Measurements from ENCODE around the gene GRIP1. TPM values are rescaled to one million over a fixed set of nuclear protein-coding genes. Genes with fewer than 3 reads are reported as not detected.

GRIP1 gene
- total RNA-seq, 1 donor from 2014 or later = not detected

DNA sequence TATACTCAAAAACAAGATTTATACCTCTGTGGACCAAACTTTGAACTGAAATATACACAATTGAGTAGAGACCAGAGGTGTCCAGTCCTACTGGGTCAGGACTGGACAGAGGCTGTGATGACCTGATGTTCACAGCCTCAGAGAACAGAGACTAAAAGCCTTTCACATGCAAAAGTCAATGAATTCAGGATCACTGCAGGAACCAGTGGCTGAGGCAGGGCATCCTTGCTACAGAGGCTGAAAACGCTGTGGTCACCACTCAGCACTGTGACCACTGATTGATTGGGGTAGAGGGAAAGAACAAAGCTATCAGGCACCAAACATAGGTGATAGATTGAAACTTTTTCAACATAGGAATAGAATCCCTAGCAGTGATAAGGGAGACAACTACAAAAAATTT, 25.1 kb downstream of the GRIP1 start:
- intact Hi-C loops (cut with micrococcal nuclease) = no loop called here

DNA sequence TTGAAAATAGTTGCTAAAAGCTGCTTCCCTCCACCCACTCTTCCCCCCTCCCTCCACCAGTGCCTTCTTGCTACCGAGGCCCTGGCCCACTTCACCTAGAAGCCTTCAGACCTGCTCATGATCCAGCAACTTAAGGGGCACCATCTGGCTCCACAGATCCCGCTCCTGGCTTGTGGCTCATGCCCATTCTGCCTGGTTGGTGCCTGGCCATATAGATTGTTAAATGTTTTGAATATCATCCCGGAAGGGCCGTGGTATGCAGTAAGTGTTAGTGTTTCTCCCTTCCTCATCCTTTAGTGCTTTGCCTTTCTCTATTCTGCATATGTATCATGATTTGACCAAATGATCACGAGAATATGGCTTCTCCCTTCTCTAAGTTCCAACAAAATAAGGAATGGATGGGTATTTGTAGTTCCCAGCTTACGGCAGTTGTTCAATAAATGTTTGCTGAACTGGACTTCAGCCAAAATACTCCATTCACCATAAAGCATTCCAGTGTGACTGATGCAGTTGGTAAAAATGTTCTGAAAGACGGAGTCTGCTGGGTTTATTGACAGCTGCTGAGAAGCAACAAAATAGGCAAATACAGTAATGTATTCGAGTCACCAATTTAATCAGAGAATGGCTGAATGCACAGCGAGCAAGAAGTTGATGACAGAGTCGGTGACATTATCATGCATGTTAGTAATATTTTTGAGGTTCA, 30.7 kb downstream of the GRIP1 start:
- intact Hi-C loops (cut with micrococcal nuclease) = no loop called here

DNA sequence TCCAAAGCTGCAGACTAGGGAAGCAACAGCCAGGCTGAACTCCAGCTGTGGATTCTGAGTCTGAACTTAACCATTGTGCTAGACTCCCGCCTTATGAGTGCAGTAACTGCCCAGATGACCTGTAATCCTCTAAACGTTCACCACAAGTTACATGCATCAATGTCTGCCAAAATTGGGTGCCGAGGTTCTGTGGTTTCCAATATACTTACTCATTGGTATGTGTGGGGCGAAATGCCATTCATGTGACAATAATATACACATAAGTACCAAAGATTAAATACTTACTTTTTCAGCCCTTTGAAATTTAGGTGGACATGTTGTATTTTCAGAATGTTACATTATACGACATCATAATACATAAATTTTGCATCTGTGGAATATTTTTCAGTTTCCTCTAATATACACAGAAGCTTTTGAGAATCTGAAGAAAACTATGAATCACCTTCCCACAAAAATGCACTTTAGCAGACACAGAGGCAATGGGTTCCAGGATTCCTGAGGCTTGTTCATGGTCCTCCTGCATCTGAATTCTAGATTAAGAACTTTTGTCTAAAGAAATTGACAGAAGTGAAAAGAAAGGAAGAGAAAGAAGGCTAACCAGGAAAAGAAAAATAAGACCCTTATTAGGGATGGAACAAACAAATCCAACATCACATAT, 31.7 kb downstream of the GRIP1 start:
- intact Hi-C loops (cut with micrococcal nuclease) = no loop called here

DNA sequence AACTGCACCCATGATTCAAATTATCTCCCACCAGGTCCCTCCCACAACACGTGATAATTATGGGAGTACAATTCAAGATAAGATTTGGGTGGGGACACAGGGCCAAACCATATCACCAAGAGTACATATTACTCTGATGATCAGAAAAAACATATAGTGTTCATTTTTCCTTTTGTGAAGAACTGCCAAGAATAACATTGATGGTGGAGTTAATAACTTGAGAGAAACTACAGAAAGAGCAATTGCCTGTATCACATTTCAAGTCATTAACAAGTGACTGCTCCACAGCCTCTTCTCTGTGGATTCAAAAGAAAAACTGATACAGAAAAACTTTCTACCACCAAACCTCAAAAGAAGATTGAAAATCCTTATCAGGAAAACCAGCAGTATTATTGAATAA, 34.7 kb downstream of the GRIP1 start:
- intact Hi-C loops (cut with micrococcal nuclease) = no loop called here

DNA sequence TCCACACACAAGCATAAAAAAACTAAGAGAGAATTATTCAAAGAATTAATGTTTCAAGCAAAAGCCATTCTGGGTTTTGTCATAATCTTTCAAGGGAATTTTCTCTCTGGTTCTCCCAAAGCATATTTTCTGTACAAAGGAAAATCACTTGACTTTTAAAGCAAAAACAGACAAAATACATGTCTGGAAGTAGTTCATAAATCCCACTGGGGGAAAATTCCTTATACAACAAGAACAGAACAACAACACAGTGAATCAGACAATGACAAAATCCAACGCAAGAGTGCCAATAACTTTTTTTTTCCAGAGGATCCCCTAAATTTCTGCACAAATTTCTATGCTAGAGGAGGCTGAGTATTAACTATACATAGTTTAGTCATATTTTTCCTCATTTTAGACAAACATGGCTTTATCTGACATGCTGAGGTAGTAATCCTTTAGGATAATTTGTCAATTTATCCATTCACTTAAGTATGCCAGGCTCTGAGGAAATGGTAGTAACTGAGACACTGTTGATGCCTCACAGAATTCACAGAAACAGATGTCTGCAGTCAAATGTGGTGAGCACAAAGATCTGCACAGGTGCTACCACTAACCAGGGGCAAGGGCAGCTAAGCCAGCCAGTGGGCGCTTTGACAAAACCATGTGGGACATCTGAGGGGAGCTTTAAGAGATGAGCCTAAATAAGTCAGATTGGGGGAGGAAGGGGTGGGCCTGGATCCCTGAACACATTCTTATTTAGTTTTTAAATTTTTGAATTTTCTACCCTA, 38.0 kb downstream of the GRIP1 start:
- intact Hi-C loops (cut with micrococcal nuclease) = no loop called here

DNA sequence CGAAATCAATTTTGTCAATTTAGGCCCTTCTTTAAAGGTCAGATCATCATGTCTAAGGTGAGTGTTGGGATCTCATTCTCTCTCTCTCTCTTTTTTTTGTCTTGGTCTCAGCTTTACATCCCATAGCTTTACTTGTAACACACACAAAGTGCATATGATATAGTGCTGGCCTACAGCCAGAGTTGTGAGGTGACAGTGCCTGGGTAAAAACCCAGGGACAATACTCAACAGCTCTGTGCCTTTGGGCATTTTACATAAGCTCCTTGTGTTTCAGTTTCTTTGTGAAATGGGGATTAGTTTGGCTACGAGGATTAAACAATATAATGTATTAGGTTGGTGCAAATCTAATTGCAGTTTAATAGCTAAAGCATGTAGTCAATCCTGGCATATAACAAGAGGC, 40.2 kb downstream of the GRIP1 start:
- intact Hi-C loops (cut with micrococcal nuclease) = no loop called here

DNA sequence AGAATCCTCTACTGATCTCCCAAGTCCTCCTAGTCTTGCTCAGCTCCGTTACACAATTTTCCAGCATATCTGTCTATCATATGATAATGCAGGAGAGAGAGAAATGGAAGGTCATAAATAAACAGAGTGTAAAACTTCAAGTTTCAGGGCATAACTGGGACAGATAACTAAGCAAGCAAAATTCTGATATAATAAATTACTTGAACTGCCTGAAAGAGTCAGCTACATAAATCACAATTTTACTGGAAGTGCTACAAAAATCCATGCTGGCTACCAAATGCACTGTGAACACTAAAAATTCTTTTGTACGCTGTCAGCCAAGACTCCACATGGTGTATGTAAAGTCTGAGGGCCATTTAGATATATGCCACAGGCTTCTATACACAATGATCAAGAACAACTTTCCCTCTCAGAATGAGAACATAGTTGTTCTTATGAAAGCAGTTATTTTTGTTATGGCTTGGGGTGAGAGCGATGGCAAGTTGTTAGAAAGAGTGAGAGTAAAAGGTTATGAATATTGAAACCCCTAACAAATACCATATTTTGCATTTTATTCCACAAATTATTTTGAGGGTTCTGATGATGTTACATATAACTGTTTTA, 41.1 kb downstream of the GRIP1 start:
- intact Hi-C loops (cut with micrococcal nuclease) = no loop called here

DNA sequence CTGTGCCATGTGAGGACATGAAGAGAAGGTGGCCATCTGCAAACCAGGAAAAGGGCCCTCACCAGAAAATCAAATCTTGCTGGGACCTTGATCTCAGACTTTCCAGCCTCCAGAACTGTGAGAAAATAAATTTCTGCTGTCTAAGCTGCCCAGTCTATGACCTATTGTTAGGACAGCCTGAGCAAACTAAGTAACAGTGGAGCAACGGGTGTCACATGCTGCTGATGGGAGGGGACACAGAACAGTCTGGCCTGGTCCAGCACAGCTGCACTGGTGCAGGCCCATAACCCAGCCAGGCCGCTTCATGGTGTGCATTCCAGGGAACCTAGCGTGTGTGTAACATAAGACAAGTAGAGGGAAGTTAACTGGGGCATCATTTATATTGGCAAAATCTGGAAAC, 42.1 kb downstream of the GRIP1 start:
- intact Hi-C loops (cut with micrococcal nuclease) = no loop called here

DNA sequence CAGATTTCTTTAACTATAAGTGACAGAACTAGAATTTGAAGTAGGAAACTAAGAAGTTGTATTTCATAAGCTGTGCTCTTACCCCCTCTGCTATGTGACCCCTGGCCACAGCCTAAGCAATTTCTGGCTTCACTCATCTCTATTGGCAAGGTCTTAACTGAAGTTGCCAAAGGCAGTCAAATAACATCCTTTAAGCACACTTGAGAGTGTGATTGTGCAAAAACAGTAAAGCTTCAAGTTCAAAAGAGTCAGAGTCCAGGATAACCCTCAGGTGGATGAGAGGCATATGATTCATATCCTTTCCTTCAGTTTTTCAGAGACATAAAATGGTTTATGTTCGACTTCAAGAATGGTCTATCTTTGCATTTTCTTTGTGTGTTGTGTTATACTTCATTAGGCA, 45.2 kb downstream of the GRIP1 start:
- intact Hi-C loops (cut with micrococcal nuclease) = no loop called here

DNA sequence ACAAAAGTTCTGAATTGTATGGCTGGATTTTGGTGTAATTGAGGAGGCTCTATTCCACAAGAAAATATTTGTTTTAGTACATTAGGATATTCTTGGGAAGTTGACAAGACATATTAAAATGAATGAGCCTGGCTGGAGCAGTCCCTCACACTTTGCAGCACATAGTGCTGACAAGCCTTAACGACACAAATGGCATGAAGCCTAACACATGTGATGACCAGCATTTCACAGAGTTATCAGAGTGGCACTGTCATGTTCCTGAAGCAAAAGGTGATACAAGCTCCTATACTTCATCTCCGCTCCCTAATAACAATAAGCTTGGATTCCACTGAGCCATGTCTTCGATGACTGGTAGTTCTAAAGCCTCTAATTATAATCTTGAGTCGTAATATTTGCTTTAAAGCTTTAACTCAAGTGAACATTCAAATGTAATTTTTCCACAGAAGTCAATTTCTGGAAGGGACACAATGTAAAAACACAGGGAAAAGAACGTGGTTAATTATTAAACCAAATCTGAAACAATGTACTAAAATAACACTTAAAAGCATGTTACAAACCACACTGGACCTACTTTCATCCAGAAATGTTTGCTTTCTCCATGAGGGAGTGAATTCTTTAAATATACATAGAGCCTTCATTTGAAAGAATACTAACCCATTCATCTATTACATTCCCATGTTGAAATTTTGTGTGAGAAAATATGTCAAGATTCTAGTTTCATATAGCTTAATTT, 49.6 kb downstream of the GRIP1 start:
- intact Hi-C loops (cut with micrococcal nuclease) = no loop called here

DNA sequence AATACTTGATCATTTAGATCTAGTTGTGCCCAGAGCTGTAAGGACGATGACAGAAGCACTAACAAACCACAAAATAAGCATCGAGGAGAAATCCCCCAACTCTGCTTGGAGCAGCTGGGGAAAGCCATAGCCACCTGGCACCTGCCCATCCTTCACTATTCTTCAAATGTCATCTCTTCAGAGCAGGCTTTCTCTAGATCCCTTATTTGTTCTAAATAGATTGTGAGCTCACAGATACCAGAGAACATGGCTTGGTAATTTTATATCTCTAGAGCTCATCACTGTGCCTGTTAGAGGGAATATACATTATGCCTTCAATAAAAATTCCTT, 50.9 kb downstream of the GRIP1 start:
- intact Hi-C loops (cut with micrococcal nuclease) = no loop called here

DNA sequence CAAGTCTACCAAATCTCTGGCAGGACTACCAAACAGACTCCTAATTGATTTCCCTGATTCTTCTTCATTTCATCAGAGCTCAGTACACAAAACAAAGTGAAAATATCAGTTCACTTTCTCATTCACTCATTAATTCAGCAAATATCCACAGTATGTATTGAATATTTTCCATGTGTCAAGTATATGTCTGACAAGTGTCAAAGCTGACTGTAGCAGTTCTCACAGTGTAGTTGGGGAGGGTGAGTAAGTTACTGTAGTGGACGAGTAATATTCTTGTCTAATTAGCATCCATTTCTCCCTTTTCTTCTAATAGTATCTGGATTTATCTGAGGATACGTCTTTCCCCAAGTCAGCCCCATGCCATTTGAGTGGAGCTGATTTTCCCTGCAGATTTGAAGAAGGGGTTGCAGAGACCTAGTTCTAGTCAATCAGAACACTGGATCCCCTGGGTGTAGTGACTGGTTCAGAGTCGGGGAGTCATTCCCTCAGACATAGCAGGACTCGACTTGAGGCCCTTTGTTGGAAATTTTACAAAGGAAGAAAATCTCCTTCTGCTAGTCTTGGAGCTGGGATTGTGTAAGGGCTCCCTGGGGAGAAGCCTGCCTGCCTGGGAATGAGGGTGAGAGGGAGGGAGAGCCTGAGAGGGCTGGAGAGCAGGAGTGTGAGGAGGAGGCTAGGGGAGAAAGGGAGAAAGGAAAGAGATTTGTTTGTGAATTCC, 51.4 kb downstream of the GRIP1 start:
- intact Hi-C loops (cut with micrococcal nuclease) = no loop called here

DNA sequence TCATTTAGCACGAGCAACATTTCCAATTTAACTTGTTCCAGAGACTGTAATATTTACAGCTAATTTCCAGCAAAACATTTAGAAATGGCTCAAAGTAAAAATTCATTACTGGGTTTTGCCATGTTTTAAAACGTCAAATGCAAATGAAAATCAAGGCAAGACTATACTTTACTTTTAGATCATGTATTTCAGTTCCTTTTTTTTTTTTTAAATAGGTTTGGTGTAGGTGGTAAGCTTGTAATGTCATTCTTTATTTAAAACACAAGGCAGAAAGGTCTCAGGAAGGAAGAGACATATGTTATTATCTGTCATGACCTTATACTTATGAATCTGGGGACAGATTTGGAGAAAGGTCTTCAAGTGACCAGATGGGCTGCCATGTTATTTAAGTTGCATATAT, 54.1 kb downstream of the GRIP1 start:
- intact Hi-C loops (cut with micrococcal nuclease) = no loop called here

DNA sequence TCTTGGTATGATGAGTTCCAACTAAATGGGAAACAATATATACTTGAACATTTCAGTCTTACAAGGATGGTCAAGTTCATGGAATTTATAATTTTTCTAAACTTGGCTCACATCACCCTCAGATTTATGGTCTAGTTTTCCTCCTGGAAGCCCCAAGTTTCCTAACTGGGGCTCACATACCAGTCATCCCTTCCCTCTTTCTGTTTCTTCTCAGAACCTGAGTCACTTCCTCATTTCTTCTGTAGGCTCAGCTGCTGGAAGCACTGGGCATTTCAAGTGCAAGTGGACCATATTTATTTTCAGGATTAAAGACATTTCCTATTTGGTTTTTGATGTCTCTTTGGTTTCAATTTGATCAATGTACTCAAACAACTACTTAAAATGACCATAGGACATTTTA, 55.4 kb downstream of the GRIP1 start:
- intact Hi-C loops (cut with micrococcal nuclease) = no loop called here

DNA sequence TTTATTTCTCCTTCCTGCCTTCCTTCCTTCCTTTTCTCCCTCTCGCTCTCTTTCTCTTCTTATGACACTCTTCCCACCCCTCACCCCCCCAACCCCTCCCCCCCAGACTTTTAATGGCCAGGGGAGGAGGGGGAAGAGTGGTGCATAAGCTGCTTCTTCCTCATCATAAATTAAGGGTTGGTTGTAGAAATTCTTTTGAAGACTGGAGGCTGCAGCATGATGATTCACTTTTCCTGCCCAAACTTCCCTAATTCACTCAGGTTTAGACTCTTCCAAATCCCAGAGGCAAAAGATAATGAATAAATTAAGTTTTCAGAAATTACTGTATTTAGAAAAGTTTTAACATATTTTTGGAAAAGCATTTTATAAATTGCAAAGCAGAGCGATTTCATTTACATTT, 58.2 kb downstream of the GRIP1 start:
- intact Hi-C loops (cut with micrococcal nuclease) = no loop called here

DNA sequence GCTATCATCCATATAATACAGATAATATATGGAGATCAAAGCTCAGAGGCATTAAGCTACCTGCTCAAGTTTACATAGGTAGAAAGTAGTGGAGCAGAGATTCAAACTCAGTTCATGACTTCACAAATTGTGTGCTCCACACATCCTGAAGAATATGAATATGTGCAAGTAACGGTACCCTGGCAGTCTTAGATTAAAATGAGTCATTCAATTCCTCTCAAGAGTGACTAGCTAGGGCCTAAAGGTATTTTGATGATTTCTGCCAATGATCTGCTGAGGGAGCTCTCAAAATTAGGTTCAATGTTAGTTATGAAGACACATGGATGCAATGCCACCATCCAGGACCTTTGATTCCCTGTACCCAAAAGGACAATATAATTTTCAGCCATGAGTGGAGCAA, 58.9 kb downstream of the GRIP1 start:
- intact Hi-C loops (cut with micrococcal nuclease) = no loop called here

DNA sequence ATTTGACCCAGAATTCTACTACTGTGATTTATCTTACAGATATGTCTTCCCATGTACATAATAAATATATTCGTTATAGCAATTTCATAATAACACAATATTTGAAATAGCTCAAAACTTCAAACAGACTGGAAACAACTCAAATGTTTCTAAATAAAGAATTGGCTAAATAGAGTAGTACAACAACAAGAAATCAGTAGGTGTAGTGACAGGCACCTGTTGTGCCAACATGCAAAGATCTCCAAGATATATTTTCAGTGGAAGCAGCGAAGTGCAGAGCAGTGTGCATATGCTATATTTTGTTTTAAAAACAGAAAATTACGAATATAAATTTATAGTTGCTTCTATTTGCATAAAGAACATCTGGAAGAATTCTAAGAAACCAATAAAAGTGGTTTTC, 60.9 kb downstream of the GRIP1 start:
- intact Hi-C loops (cut with micrococcal nuclease) = no loop called here

DNA sequence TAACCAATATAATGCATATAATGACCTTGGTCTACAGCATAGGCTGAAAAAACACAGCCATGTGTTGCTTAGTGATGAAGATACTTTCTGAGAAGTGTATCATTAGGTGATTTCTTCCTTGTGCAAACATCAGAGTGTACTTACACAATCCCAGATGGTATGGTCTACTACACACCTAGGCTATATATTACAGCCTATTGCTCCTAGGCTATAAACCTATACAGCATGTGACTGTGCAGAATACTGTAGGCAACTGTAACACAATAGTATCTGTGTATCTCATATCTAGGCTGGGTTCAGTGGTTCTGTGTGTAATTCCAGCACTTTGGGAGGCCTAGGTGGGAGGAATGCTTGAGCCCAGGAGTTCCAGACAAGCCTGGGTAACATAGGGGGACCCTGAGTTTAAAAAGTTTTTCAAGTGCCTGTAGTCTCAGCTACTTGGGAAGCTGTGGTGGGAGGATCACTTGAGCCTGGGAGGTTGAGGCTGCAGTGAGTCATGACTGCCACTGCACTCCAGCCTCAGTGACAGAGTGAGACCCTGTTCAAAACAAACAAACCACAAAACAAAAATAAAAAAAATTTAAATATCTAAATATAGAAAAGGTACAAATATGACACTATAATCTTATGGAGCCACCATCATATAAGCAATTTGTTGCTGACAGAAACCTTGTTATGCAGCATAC, 66.6 kb downstream of the GRIP1 start:
- intact Hi-C loops (cut with micrococcal nuclease) = no loop called here

DNA sequence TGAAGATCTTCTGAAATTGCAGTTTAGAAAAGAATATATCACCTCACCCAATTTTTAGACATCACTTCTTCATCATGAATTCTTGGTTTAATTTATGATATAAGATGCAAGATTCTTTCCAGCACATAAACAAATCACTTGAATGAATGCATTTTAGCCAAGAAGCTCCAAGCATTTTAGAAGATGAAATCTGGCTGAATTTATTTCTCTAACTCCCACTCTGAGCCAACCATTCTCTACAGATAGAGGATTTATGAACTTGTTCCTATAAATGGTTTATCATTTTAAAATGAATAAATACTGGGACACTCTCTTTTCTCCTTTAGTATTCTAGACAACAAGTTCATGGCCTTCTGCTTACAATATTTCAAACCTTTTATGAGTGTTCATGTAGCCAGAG, 71.7 kb downstream of the GRIP1 start:
- intact Hi-C loops (cut with micrococcal nuclease) = no loop called here

DNA sequence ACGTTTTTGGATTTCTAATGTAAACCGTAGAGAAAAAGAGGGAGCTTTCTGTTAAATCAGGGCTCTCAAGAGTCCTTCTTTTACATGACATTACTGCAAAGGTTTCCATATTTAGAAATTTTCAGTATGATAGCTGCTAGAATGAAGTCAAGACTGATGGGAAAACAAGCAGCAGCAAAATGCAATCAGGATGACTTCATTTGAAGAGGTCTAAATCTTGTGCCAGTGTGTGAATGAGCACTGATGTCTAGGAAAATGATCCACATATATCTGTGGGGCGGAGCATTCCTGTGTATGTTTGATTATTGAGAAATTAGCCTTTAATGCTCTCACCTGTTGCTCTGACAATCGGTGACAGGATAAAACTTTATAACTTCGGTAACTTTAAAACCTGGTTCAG, 73.6 kb downstream of the GRIP1 start:
- intact Hi-C loops (cut with micrococcal nuclease) = no loop called here
